Measurements from ENCODE around the gene DCAF11. TPM values are rescaled to one million over a fixed set of nuclear protein-coding genes. Genes with fewer than 3 reads are reported as not detected.

Gene DCAF11
- total and polyA plus RNA-seq, 2 of the 13 experiments (the other 11 are each of a cell fraction or from before 2014, with no cell fraction given), result 150 to 257 TPM

DNA sequence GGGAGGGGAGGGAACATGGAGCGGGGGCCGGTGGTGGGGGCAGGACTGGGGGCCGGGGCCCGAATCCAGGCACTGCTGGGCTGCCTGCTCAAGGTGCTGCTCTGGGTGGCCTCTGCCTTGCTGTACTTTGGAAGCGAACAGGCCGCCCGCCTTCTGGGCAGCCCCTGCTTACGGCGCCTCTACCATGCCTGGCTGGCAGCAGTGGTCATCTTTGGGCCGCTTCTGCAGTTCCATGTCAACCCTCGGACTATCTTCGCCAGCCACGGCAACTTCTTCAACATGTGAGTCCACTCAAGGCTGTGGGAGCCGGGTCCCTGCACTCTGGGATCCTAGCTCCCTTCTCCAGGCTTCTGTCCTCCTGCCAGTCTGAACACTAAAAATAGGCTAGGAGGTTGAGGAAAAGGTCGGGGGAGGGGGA lies 17.0 kb downstream of the DCAF11 start (continued):
- TF ChIP-seq, protein P1, sequence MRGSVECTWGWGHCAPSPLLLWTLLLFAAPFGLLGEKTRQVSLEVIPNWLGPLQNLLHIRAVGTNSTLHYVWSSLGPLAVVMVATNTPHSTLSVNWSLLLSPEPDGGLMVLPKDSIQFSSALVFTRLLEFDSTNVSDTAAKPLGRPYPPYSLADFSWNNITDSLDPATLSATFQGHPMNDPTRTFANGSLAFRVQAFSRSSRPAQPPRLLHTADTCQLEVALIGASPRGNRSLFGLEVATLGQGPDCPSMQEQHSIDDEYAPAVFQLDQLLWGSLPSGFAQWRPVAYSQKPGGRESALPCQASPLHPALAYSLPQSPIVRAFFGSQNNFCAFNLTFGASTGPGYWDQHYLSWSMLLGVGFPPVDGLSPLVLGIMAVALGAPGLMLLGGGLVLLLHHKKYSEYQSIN (CRISPR knock-in tag; IDR thresholded peaks at IDR 0.05; ENCODE audit: borderline replicate concordance), result no peak
- peak; percentile 53; the same call in 1 of the 2 replicates for TF ChIP-seq ZBTB38 (CRISPR knock-in tag; IDR thresholded peaks at IDR 0.05)
- 0 out of 2 replicates have a peak, but pooled peaks have one; percentile 36 for TF ChIP-seq ZNF33B (CRISPR knock-in tag; IDR thresholded peaks at IDR 0.05)
- TF ChIP-seq, protein P2, sequence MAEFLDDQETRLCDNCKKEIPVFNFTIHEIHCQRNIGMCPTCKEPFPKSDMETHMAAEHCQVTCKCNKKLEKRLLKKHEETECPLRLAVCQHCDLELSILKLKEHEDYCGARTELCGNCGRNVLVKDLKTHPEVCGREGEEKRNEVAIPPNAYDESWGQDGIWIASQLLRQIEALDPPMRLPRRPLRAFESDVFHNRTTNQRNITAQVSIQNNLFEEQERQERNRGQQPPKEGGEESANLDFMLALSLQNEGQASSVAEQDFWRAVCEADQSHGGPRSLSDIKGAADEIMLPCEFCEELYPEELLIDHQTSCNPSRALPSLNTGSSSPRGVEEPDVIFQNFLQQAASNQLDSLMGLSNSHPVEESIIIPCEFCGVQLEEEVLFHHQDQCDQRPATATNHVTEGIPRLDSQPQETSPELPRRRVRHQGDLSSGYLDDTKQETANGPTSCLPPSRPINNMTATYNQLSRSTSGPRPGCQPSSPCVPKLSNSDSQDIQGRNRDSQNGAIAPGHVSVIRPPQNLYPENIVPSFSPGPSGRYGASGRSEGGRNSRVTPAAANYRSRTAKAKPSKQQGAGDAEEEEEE (CRISPR knock-in tag; IDR thresholded peaks at IDR 0.05; ENCODE audit: borderline replicate concordance), result 0 out of 2 replicates have a peak, but pooled peaks have one; percentile 4
- no peak for TF ChIP-seq ZKSCAN5 (CRISPR knock-in tag; IDR thresholded peaks at IDR 0.05)
- TF ChIP-seq, protein P3, sequence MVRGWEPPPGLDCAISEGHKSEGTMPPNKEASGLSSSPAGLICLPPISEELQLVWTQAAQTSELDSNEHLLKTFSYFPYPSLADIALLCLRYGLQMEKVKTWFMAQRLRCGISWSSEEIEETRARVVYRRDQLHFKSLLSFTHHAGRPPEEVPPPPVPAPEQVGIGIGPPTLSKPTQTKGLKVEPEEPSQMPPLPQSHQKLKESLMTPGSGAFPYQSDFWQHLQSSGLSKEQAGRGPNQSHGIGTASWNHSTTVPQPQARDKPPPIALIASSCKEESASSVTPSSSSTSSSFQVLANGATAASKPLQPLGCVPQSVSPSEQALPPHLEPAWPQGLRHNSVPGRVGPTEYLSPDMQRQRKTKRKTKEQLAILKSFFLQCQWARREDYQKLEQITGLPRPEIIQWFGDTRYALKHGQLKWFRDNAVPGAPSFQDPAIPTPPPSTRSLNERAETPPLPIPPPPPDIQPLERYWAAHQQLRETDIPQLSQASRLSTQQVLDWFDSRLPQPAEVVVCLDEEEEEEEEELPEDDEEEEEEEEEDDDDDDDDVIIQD (CRISPR knock-in tag; IDR thresholded peaks at IDR 0.05; ENCODE audit: low read depth), result no peak
- no peak for TF ChIP-seq MAF1 (CRISPR knock-in tag; IDR thresholded peaks at IDR 0.05; ENCODE audit: borderline replicate concordance)
- 0 out of 2 replicates have a peak, but pooled peaks have one; percentile 3 for TF ChIP-seq ATF7-NPFF (CRISPR knock-in tag; IDR thresholded peaks at IDR 0.05; ENCODE audit: low read depth)
- TF ChIP-seq ZNF766 (CRISPR knock-in tag; IDR thresholded peaks at IDR 0.05; ENCODE audit: borderline replicate concordance), result no peak
- TF ChIP-seq, protein P4, sequence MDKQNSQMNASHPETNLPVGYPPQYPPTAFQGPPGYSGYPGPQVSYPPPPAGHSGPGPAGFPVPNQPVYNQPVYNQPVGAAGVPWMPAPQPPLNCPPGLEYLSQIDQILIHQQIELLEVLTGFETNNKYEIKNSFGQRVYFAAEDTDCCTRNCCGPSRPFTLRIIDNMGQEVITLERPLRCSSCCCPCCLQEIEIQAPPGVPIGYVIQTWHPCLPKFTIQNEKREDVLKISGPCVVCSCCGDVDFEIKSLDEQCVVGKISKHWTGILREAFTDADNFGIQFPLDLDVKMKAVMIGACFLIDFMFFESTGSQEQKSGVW (CRISPR knock-in tag; IDR thresholded peaks at IDR 0.05; ENCODE audit: borderline replicate concordance), result no peak
- TF ChIP-seq EHMT2 (IDR thresholded peaks at IDR 0.05; ENCODE audit: borderline replicate concordance, low read depth, low read length), result 0 out of 2 replicates have a peak, but pooled peaks have one; percentile 11
- peak; percentile 38 for TF ChIP-seq PCBP2 (optimal IDR thresholded peaks at IDR 0.05; ENCODE audit: low read depth, low read length, poor library complexity, severe bottlenecking)
- no peak for TF ChIP-seq ELF3 (CRISPR knock-in tag; IDR thresholded peaks at IDR 0.05)
- TF ChIP-seq HNF4G (IDR thresholded peaks at IDR 0.05; ENCODE audit: borderline replicate concordance, low read depth, low read length), result 0 out of 2 replicates have a peak, but pooled peaks have one; percentile 22
- TF ChIP-seq HNF4G (CRISPR knock-in tag; IDR thresholded peaks at IDR 0.05; ENCODE audit: borderline replicate concordance, low read depth), result no peak
- TF ChIP-seq ZNF44 (CRISPR knock-in tag; IDR thresholded peaks at IDR 0.05), result 0 out of 2 replicates have a peak, but pooled peaks have one; percentile 46
- TF ChIP-seq, protein P5, sequence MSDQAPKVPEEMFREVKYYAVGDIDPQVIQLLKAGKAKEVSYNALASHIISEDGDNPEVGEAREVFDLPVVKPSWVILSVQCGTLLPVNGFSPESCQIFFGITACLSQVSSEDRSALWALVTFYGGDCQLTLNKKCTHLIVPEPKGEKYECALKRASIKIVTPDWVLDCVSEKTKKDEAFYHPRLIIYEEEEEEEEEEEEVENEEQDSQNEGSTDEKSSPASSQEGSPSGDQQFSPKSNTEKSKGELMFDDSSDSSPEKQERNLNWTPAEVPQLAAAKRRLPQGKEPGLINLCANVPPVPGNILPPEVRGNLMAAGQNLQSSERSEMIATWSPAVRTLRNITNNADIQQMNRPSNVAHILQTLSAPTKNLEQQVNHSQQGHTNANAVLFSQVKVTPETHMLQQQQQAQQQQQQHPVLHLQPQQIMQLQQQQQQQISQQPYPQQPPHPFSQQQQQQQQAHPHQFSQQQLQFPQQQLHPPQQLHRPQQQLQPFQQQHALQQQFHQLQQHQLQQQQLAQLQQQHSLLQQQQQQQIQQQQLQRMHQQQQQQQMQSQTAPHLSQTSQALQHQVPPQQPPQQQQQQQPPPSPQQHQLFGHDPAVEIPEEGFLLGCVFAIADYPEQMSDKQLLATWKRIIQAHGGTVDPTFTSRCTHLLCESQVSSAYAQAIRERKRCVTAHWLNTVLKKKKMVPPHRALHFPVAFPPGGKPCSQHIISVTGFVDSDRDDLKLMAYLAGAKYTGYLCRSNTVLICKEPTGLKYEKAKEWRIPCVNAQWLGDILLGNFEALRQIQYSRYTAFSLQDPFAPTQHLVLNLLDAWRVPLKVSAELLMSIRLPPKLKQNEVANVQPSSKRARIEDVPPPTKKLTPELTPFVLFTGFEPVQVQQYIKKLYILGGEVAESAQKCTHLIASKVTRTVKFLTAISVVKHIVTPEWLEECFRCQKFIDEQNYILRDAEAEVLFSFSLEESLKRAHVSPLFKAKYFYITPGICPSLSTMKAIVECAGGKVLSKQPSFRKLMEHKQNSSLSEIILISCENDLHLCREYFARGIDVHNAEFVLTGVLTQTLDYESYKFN (CRISPR knock-in tag; conservative IDR thresholded peaks at IDR 0.05), result no peak
- TF ChIP-seq ZSCAN29 (CRISPR knock-in tag; conservative IDR thresholded peaks at IDR 0.05), result no peak
